B cell (primary cell): ENCODE measurements around the gene HSCB.

Experiments
- CTCF ChIP-seq: fragments of 200-600 bp; IDR thresholded peaks from one replicate; pipeline ENCODE4 v1.8.0; 2022; ENCODE audit warnings: antibody characterized with exemption, mild to moderate bottlenecking
- EZH2 ChIP-seq: IDR thresholded peaks from 2 replicates; pipeline ENCODE4 v1.6.1; 2012; ENCODE audit warnings: borderline replicate concordance, low read depth, mild to moderate bottlenecking, moderate library complexity, low read length; ENCODE audit not compliant: insufficient read depth, poor library complexity, severe bottlenecking

GRCh38 chr22:28800308-28801041 lies 58.6 kb downstream of the HSCB start, which contains the start of gene XBP1:
- no peak for TF ChIP-seq CTCF
- no peak for TF ChIP-seq EZH2
